Measurements from ENCODE around the gene PGBD2. TPM values are rescaled to one million over a fixed set of nuclear protein-coding genes. Genes with fewer than 3 reads are reported as not detected.
A peak's percentile ranks its signal among the peaks of the same experiment; 100 is the strongest.

PGBD2 gene
- total and polyA plus RNA-seq, 2 of the 13 experiments (the other 11 are each of a cell fraction or from before 2014, with no cell fraction given), result 6.0 to 7.4 TPM

DNA sequence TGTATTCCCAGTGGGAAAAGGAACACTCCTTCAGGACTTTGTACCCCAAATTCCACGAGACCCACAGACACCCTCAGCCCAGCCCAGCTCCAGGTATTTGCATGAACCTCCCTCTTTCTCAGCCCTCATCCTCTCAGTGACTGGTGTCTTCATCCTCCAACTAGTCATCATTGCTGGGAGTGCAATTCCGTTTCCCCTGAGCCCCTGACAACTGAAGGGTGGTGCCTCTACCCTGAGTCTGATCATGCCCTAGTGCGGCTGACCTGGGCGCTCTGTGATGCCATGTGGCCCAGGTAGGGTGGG, 43.4 kb upstream of the PGBD2 start:
- H3K36me3 ChIP-seq (replicated peaks in 1 of 2; ENCODE audit: control insufficient read depth in 1 of 2, insufficient read depth in 2 of 2, low read length in 2 of 2), result no peaks in the 10 kb centered on the region
- TF ChIP-seq NFIB (CRISPR knock-in tag; IDR thresholded peaks at IDR 0.05; ENCODE audit: borderline replicate concordance), result 0 out of 2 replicates have a peak, but pooled peaks have one; percentile 42
- TF ChIP-seq ZNF34 (CRISPR knock-in tag; IDR thresholded peaks at IDR 0.05; ENCODE audit: borderline replicate concordance), result 0 out of 2 replicates have a peak, but pooled peaks have one; percentile 2
- TF ChIP-seq ZSCAN22 (CRISPR knock-in tag; IDR thresholded peaks at IDR 0.05), result no peak
- no peak for TF ChIP-seq NONO (IDR thresholded peaks at IDR 0.05)
- TF ChIP-seq NONO (CRISPR knock-in tag; conservative IDR thresholded peaks at IDR 0.05), result 0 out of 2 replicates have a peak, but pooled peaks have one; percentile 13
- no peak for TF ChIP-seq KDM2A (CRISPR knock-in tag; IDR thresholded peaks at IDR 0.05; ENCODE audit: borderline replicate concordance, low read depth)
- peaks cover 8% of the 10 kb centered on the region for H3K79me2 ChIP-seq (ENCODE audit: insufficient read depth, low read length)
- peaks cover 0 to 1% of the 10 kb centered on the region in 2 experiments; a peak in 2 of 5 replicates for H3K27me3 ChIP-seq (ENCODE audit: control insufficient read depth in 1 of 2, insufficient read depth in 2 of 2, low read length in 2 of 2)
- H2AFZ ChIP-seq (ENCODE audit: low read length), result peak overlapping the region; percentile 28
- ATAC-seq (no peak; the same call in 1 of the 3 replicates), FAIRE-seq (no peak), DNase-seq (ENCODE audit: low spot score) (no peak)
- H3K27ac ChIP-seq (ENCODE audit: extremely low read length, insufficient read depth, low read length), result no peak overlapping the region
- H3K9me3 ChIP-seq (ENCODE audit: low read length), result no peaks in the 10 kb centered on the region
- H4K20me1 ChIP-seq (ENCODE audit: insufficient read depth, low read length), result no peaks in the 10 kb centered on the region
- POLR2A ChIA-PET, result interaction anchor here (1.7 to 3.1 kb wide), 3 partner anchors 11 to 37 kb away, joined by 7 to 12 read pairs (median 9); partner anchors contain the start of genes SH3BP5L and ZNF672
- BruUV-seq (replicated peaks), result no TSS peak
- in situ Hi-C loops (cut with HindIII; ENCODE audit: extremely low pct_ligation_motif_present, low pct_unique_long_range_greater_than_20kb), result no loop called here
- peak overlapping the region; percentile 81 for H3K4me2 ChIP-seq (ENCODE audit: low read depth, low read length)
- CTCF ChIA-PET (ENCODE audit: low intra/inter-chr PET ratio, low total read pairs), result no interaction called here
- peak overlapping the region; percentile 59 to 81 (median 70); a peak in 5 of 6 replicates for H3K4me3 ChIP-seq (replicated peaks in 1 of 3; ENCODE audit: insufficient read depth in 1 of 3, low read depth in 2 of 3, low read length in 3 of 3)
- 6% methylated on average over 3 of the region's 4 CpGs for WGBS (ENCODE audit: low lambda C conversion rate)
- peaks cover 42% of the 10 kb centered on the region for H3K4me1 ChIP-seq (ENCODE audit: insufficient read depth, low read length)
- intact Hi-C loops (cut with micrococcal nuclease; ENCODE audit: unreplicated experiment), result no loop called here
- peak overlapping the region; percentile 73 for H3K9ac ChIP-seq (ENCODE audit: insufficient read depth, low read depth, low read length)

DNA sequence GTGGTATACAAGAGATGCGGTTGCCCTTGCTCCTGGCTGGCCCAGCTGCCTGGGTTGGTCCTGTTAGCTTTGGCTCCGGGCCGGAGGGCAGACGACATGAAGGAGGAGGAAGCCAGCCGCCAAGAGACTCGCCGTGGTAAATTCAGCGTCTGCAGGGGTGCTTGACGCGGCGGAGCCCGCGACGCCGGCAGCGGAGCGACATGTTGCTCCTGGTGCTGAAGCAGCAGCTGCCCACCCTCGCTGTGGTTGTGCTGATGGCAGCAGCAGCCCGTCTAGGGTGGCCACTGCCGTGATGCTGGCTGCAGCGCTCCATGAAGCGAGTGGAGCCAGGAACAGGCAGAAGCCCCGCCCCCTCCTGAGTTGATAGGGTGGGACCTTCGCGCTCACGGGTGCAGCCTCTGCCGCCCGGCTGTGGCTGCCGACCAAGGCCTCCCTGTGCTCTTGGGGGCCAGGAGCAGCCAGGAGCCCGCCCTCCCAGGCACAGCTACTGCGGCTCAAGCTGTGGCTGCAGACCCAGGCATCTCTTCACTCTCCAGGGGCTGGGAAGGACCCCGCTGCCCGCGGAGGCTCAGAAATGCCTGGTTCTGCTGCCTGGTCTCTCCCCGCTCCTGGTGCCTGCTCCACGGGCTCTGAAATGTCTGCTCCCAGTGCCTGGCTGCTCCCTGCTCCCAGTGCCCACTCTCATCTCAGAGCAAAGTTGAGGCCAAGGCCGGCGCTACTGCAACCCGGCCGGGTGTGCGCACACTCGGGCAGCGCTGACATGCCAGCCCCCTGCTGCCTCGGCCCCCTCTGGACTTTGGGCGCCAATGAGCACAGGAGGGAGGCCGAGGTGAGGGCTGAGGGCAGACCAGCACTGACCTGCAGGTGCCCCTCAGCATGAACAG, 42.8 kb upstream of the PGBD2 start:
- Histone ChIP-seq H3K4me3 (replicated peaks in 1 of 3; ENCODE audit: insufficient read depth in 1 of 3, low read depth in 2 of 3, low read length in 3 of 3) (peak overlapping the region; percentile 59 to 81 (median 70)), H4K20me1 (ENCODE audit: insufficient read depth, low read length) (no peaks in the 10 kb centered on the region), H3K9me3 (ENCODE audit: low read length) (no peaks in the 10 kb centered on the region), H3K27ac (ENCODE audit: extremely low read length, insufficient read depth, low read length) (peak overlapping the region; percentile 82), H3K4me1 (ENCODE audit: insufficient read depth, low read length) (peaks cover 36% of the 10 kb centered on the region), H3K9ac (ENCODE audit: insufficient read depth, low read depth, low read length) (peak overlapping the region; percentile 73), H3K4me2 (ENCODE audit: low read depth, low read length) (peak overlapping the region; percentile 81), H3K36me3 (replicated peaks in 1 of 2; ENCODE audit: control insufficient read depth in 1 of 2, insufficient read depth in 2 of 2, low read length in 2 of 2) (no peaks in the 10 kb centered on the region), H3K79me2 (ENCODE audit: insufficient read depth, low read length) (peaks cover 2% of the 10 kb centered on the region), H3K27me3 (ENCODE audit: control insufficient read depth in 1 of 2, insufficient read depth in 2 of 2, low read length in 2 of 2) (peaks cover 0 to 1% of the 10 kb centered on the region in 2 experiments; a peak in 2 of 5 replicates), H2AFZ (ENCODE audit: low read length) (no peak overlapping the region)
- intact Hi-C loops (cut with micrococcal nuclease; ENCODE audit: unreplicated experiment) (loop anchor here (1.0 kb wide), 1 partner anchor 10 kb away; no protein-coding TSS in a partner anchor), in situ Hi-C loops (cut with HindIII; ENCODE audit: extremely low pct_ligation_motif_present, low pct_unique_long_range_greater_than_20kb) (no loop called here)
- FAIRE-seq, result no peak
- peak; percentile 82 for ATAC-seq
- DNase-seq (ENCODE audit: low spot score), result peak; percentile 62
- 0% methylated on average over 7 of the region's 46 CpGs for WGBS (ENCODE audit: low lambda C conversion rate)
- ChIA-PET POLR2A (interaction anchor here (1.7 to 3.1 kb wide), 3 partner anchors 10 to 37 kb away, joined by 7 to 12 read pairs (median 9); partner anchors contain the start of genes SH3BP5L and ZNF672), CTCF (ENCODE audit: low intra/inter-chr PET ratio, low total read pairs) (no interaction called here)
- BruUV-seq (replicated peaks), result no TSS peak
- TF ChIP-seq ASH2L (IDR thresholded peaks at IDR 0.05; ENCODE audit: insufficient read length, low read depth, low read length) (peak; percentile 33), MEIS2 (CRISPR knock-in tag; IDR thresholded peaks at IDR 0.05) (no peak; the same call in 1 of the 2 replicates), THAP9 (CRISPR knock-in tag; IDR thresholded peaks at IDR 0.05; ENCODE audit: borderline replicate concordance) (peak; percentile 86; the same call in 1 of the 2 replicates), SOX13 (IDR thresholded peaks at IDR 0.05) (no peak), SOX13 (CRISPR knock-in tag; conservative IDR thresholded peaks at IDR 0.05 in 1 of 2, IDR thresholded peaks at IDR 0.05 in 1 of 2) (no peak)
- TF ChIP-seq, protein P1, sequence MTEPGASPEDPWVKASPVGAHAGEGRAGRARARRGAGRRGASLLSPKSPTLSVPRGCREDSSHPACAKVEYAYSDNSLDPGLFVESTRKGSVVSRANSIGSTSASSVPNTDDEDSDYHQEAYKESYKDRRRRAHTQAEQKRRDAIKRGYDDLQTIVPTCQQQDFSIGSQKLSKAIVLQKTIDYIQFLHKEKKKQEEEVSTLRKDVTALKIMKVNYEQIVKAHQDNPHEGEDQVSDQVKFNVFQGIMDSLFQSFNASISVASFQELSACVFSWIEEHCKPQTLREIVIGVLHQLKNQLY (CRISPR knock-in tag; IDR thresholded peaks at IDR 0.05), result no peak

Data from HepG2 (cell line).